GM18907 (cell line): ENCODE results near the gene AHRR.
"Not testable (repeated sequence)": the region's sequence is repeated elsewhere in the genome, so short reads cannot be mapped to it uniquely, and the experiment has no call there.

Experiments used
- ATAC-seq: cut with Tn5 transposase; IDR thresholded peaks from one replicate; pipeline ENCODE4 v1.9.1; 2021; ENCODE audit warnings: mild to moderate bottlenecking, moderate library complexity; ENCODE audit not compliant: unreplicated experiment

Gene AHRR

GRCh38 chr5:362978-363765 is 41.7 kb downstream of the AHRR start:
- ATAC-seq = no peak

GRCh38 chr5:364497-364896 is 43.0 kb downstream of the AHRR start:
- ATAC-seq = no peak

- ATAC-seq = no peak
These were observed 45.2 kb downstream of the AHRR start for GRCh38 chr5:366541-367357.

- no peak for ATAC-seq
These were observed 46.0 kb downstream of the AHRR start for GRCh38 chr5:367358-368130.

- peak; percentile 60 for ATAC-seq
These were observed 46.9 kb downstream of the AHRR start for GRCh38 chr5:368183-369084.

GRCh38 chr5:369151-369868 is 47.8 kb downstream of the AHRR start:
- peak; percentile 29 for ATAC-seq

GRCh38 chr5:369869-370236 is 48.3 kb downstream of the AHRR start:
- not testable (repeated sequence) for ATAC-seq

GRCh38 chr5:370311-370958 is 48.9 kb downstream of the AHRR start:
- ATAC-seq = no peak

GRCh38 chr5:370959-371810 is 49.7 kb downstream of the AHRR start:
- no peak for ATAC-seq

GRCh38 chr5:371811-372555 is 50.5 kb downstream of the AHRR start:
- ATAC-seq = no peak

GRCh38 chr5:372556-372995 is 51.1 kb downstream of the AHRR start:
- no peak for ATAC-seq

GRCh38 chr5:372996-373709 is 51.6 kb downstream of the AHRR start:
- peak; percentile 2 for ATAC-seq

- peak; percentile 37 for ATAC-seq
These were observed 52.4 kb downstream of the AHRR start for GRCh38 chr5:373710-374602.

- no peak for ATAC-seq
These were observed 53.3 kb downstream of the AHRR start for GRCh38 chr5:374631-375335.

GRCh38 chr5:375336-375920 is 53.9 kb downstream of the AHRR start:
- ATAC-seq = no peak
